HepG2 (cell line): Measurements from ENCODE around the gene DSN1. TPM values are rescaled to one million over a fixed set of nuclear protein-coding genes. Genes with fewer than 3 reads are reported as not detected.
A peak's percentile ranks its signal among the peaks of the same experiment; 100 is the strongest.

Experiments used
- FUBP1 ChIP-seq: sonication (generic); formaldehyde crosslinking; IDR thresholded peaks from 2 replicates; pipeline ENCODE4 v1.5.1; 2020; ENCODE audit warnings: missing genetic modification reagents, mild to moderate bottlenecking, borderline replicate concordance
- GABPB1 ChIP-seq: IDR thresholded peaks from 2 replicates; pipeline ENCODE4 v1.6.1; 2016; ENCODE audit warnings: mild to moderate bottlenecking, missing genetic modification reagents, moderate library complexity, missing compliant biosample characterization
- HNF1B ChIP-seq: sonication (generic); formaldehyde crosslinking; IDR thresholded peaks from 2 replicates; pipeline ENCODE4 v1.5.1; 2020; ENCODE audit warnings: mild to moderate bottlenecking, moderate library complexity, missing genetic modification reagents
- HNRNPUL1 ChIP-seq: fragments of 200-400 bp; formaldehyde crosslinking; IDR thresholded peaks from 2 replicates; pipeline ENCODE4 v1.6.1; 2017; ENCODE audit warnings: low read depth, mild to moderate bottlenecking, low read length, moderate library complexity
- HOXA3 ChIP-seq: sonication (generic); formaldehyde crosslinking; IDR thresholded peaks from 2 replicates; pipeline ENCODE4 v1.5.0; 2020; ENCODE audit warnings: missing genetic modification reagents
- IKZF5 ChIP-seq: IDR thresholded peaks from 2 replicates; pipeline ENCODE4 v1.6.1; 2018; ENCODE audit warnings: missing genetic modification reagents, mild to moderate bottlenecking, missing compliant biosample characterization
- JUN ChIP-seq: sonication (generic); formaldehyde crosslinking; IDR thresholded peaks from 2 replicates; pipeline ENCODE4 v1.4.0; 2020; ENCODE audit warnings: mild to moderate bottlenecking, missing genetic modification reagents
- KLF16 ChIP-seq, 2 experiments: sonication (generic) in 1 of 2; formaldehyde crosslinking in 1 of 2; IDR thresholded peaks; 2 replicates each; pipeline versions ENCODE4 v1.6.1 to v1.8.0; 2016 to 2023; ENCODE audit warnings: missing genetic modification reagents in 2 of 2, missing compliant biosample characterization in 1 of 2
- KMT2B ChIP-seq: IDR thresholded peaks from 2 replicates; pipeline ENCODE4 v1.6.1; 2016; ENCODE audit warnings: missing genetic modification reagents, missing compliant biosample characterization
- MAFK ChIP-seq, 2 experiments: IDR thresholded peaks in 1 of 2; conservative IDR thresholded peaks in 1 of 2; 2 replicates each; pipeline ENCODE4 v1.6.1; 2011; ENCODE audit warnings: improper control_type of control experiment in 2 of 2, low read length in 2 of 2
- MTF1 ChIP-seq: sonication (generic); formaldehyde crosslinking; IDR thresholded peaks from 2 replicates; pipeline ENCODE4 v1.5.0; 2020; ENCODE audit warnings: missing genetic modification reagents
- NFYB ChIP-seq: sonication (generic); formaldehyde crosslinking; IDR thresholded peaks from 2 replicates; pipeline ENCODE4 v1.4.0; 2020; ENCODE audit warnings: missing genetic modification reagents
- PCBP1 ChIP-seq: fragments of 200-400 bp; formaldehyde crosslinking; IDR thresholded peaks from 2 replicates; pipeline ENCODE4 v1.6.1; 2017; ENCODE audit warnings: mild to moderate bottlenecking, low read depth, low read length, borderline replicate concordance
- SMYD3 ChIP-seq: sonication (generic); formaldehyde crosslinking; IDR thresholded peaks from 2 replicates; pipeline ENCODE4 v1.8.1; 2023; ENCODE audit warnings: mild to moderate bottlenecking, missing genetic modification reagents
- SP140L ChIP-seq: sonication (generic); formaldehyde crosslinking; IDR thresholded peaks from 2 replicates; pipeline ENCODE4 v1.4.0; 2020; ENCODE audit warnings: missing genetic modification reagents, borderline replicate concordance
- TAF1 ChIP-seq: sonication (generic); formaldehyde crosslinking; IDR thresholded peaks from 2 replicates; pipeline ENCODE4 v1.4.0; 2020; ENCODE audit warnings: missing genetic modification reagents
- ZFP91 ChIP-seq: sonication (generic); formaldehyde crosslinking; IDR thresholded peaks from 2 replicates; pipeline ENCODE4 v1.9.0; 2022; ENCODE audit warnings: missing genetic modification reagents, mild to moderate bottlenecking, borderline replicate concordance
- ZNF143 ChIP-seq: sonication (generic); formaldehyde crosslinking; IDR thresholded peaks from 2 replicates; pipeline ENCODE4 v1.4.0; 2020; ENCODE audit warnings: missing genetic modification reagents
- ZNF430 ChIP-seq: sonication (generic); formaldehyde crosslinking; IDR thresholded peaks from 2 replicates; pipeline ENCODE4 v1.9.0; 2021; ENCODE audit warnings: mild to moderate bottlenecking, missing genetic modification reagents
- ZNF563 ChIP-seq: sonication (generic); formaldehyde crosslinking; IDR thresholded peaks from 2 replicates; pipeline ENCODE4 v1.8.0; 2022; ENCODE audit warnings: mild to moderate bottlenecking, moderate library complexity, missing genetic modification reagents
- ZNF598 ChIP-seq: sonication (generic); formaldehyde crosslinking; IDR thresholded peaks from 2 replicates; pipeline ENCODE4 v1.5.1; 2020; ENCODE audit warnings: mild to moderate bottlenecking, missing genetic modification reagents, borderline replicate concordance
- ZNF747 ChIP-seq: sonication (generic); formaldehyde crosslinking; IDR thresholded peaks from 2 replicates; pipeline ENCODE4 v1.8.1; 2023; ENCODE audit warnings: missing genetic modification reagents, mild to moderate bottlenecking, borderline replicate concordance
- ZNF766 ChIP-seq: sonication (generic); formaldehyde crosslinking; IDR thresholded peaks from 2 replicates; pipeline ENCODE4 v1.5.0; 2020; ENCODE audit warnings: missing genetic modification reagents, borderline replicate concordance
- polyA plus RNA-seq, 8 experiments: library from polyadenylated mRNA; depleted of rRNA in 3 of 8; stranded (reverse) in 7 of 8; unstranded in 1 of 8; fragments of >200 nt; fragmentation: Illumina TruSeq in 4 of 8; extraction: Trizol in 4 of 8; gene quantifications; 2 replicates each; pipeline versions ENCODE4 v1.2.1 to v1.2.3, GENCODE V29; 2011 to 2016; ENCODE audit warnings: low read depth in 4 of 8, missing spikeins in 1 of 8, mixed read lengths in 1 of 8; ENCODE audit not compliant: insufficient read depth in 1 of 8
- total RNA-seq, 5 experiments: library from RNA; depleted of rRNA; stranded (reverse); fragments of >200 nt; fragmentation: Illumina TruSeq; extraction: Trizol; gene quantifications; 2 replicates each; pipeline ENCODE4 v1.2.3, GENCODE V29; 2016; ENCODE audit warnings: low read depth in 1 of 5

Gene DSN1
- total and polyA plus RNA-seq, 2 of the 13 experiments (the other 11 are each of a cell fraction or from before 2014, with no cell fraction given) = 18.7 to 53.7 TPM

GRCh38 chr20:36808317-36809257 is 35.0 kb upstream of the DSN1 start (continued):
- no peak for TF ChIP-seq FUBP1 (CRISPR knock-in tag)
- TF ChIP-seq MAFK (conservative IDR thresholded peaks at IDR 0.05 in 1 of 2, IDR thresholded peaks at IDR 0.05 in 1 of 2; ENCODE audit: low read length in 2 of 2) = peak in 1 of 2 experiments; percentile 39; a peak in 1 of 4 replicates
- no peak; the same call in 1 of the 2 replicates for TF ChIP-seq ZNF143 (CRISPR knock-in tag)
- peak; percentile 60; the same call in 1 of the 2 replicates for TF ChIP-seq ZNF598 (CRISPR knock-in tag)
- no peak for TF ChIP-seq SP140L (CRISPR knock-in tag)
- no peak for TF ChIP-seq MTF1 (CRISPR knock-in tag)
- peak; percentile 22; the same call in 1 of the 2 replicates for TF ChIP-seq IKZF5 (CRISPR knock-in tag)
- peak; percentile 40; the same call in 1 of the 2 replicates for TF ChIP-seq HOXA3
- no peak for TF ChIP-seq SMYD3 (CRISPR knock-in tag)
- TF ChIP-seq GABPB1 (CRISPR knock-in tag) = peak; percentile 44; the same call in 1 of the 2 replicates
- 0 out of 2 replicates have a peak, but pooled peaks have one; percentile 15 for TF ChIP-seq JUN
- TF ChIP-seq ZNF430 (CRISPR knock-in tag) = no peak
- peak in 1 of 2 experiments; percentile 64; a peak in 1 of 4 replicates for TF ChIP-seq KLF16 (CRISPR knock-in tag; IDR thresholded peaks at IDR 0.05)
- no peak for TF ChIP-seq NFYB (CRISPR knock-in tag)
- TF ChIP-seq ZNF766 (CRISPR knock-in tag) = 0 out of 2 replicates have a peak, but pooled peaks have one; percentile 14
- TF ChIP-seq PCBP1 = peak; percentile 97
- no peak for TF ChIP-seq ZNF747
- TF ChIP-seq KMT2B (CRISPR knock-in tag) = peak; percentile 40; the same call in 1 of the 2 replicates
- no peak for TF ChIP-seq HNRNPUL1
- TF ChIP-seq ZFP91 (CRISPR knock-in tag) = peak; percentile 49; the same call in 1 of the 2 replicates
- TF ChIP-seq ZNF563 (CRISPR knock-in tag) = no peak
- no peak for TF ChIP-seq TAF1 (CRISPR knock-in tag)
- peak; percentile 72; the same call in 1 of the 2 replicates for TF ChIP-seq HNF1B
